ENCODE results near the gene MN1.

The MN1 gene

GRCh38 chr22:27731621-27732020 is 69.9 kb downstream of the MN1 start:
- DNase-seq, result no peak

GRCh38 chr22:27730641-27731433 is 70.7 kb downstream of the MN1 start:
- DNase-seq, result no peak

- DNase-seq, result no peak
Observed at GRCh38 chr22:27729246-27729645, 72.3 kb downstream of the MN1 start.

GRCh38 chr22:27727673-27728451 is 73.7 kb downstream of the MN1 start:
- DNase-seq, result no peak

GRCh38 chr22:27726686-27727449 is 74.7 kb downstream of the MN1 start:
- DNase-seq, result no peak

- no peak for DNase-seq
Observed at GRCh38 chr22:27726331-27726685, 75.2 kb downstream of the MN1 start.

- no peak for DNase-seq
Observed at GRCh38 chr22:27725661-27726060, 75.9 kb downstream of the MN1 start.

GRCh38 chr22:27724709-27725108 is 76.8 kb downstream of the MN1 start:
- no peak for DNase-seq

GRCh38 chr22:27724157-27724556 is 77.4 kb downstream of the MN1 start:
- no peak for DNase-seq

- no peak for DNase-seq
Observed at GRCh38 chr22:27723708-27724107, 77.8 kb downstream of the MN1 start.

- DNase-seq, result no peak
Observed at GRCh38 chr22:27723158-27723557, 78.4 kb downstream of the MN1 start.

GRCh38 chr22:27720860-27721259 is 80.7 kb downstream of the MN1 start:
- no peak for DNase-seq

GRCh38 chr22:27719535-27720227 is 81.9 kb downstream of the MN1 start:
- no peak for DNase-seq

GRCh38 chr22:27719036-27719347 is 82.6 kb downstream of the MN1 start:
- DNase-seq, result no peak

- no peak for DNase-seq
Observed at GRCh38 chr22:27718186-27719035, 83.1 kb downstream of the MN1 start.

- DNase-seq, result no peak
Observed at GRCh38 chr22:27717094-27717493, 84.5 kb downstream of the MN1 start.

- no peak for DNase-seq
Observed at GRCh38 chr22:27716074-27716473, 85.5 kb downstream of the MN1 start.

GRCh38 chr22:27715106-27715505 is 86.5 kb downstream of the MN1 start:
- no peak for DNase-seq

GRCh38 chr22:27714068-27714467 is 87.5 kb downstream of the MN1 start:
- no peak for DNase-seq

GRCh38 chr22:27713461-27713860 is 88.1 kb downstream of the MN1 start:
- no peak for DNase-seq

GRCh38 chr22:27711756-27712155 is 89.8 kb downstream of the MN1 start:
- no peak for DNase-seq

- no peak for DNase-seq
Observed at GRCh38 chr22:27711012-27711411, 90.5 kb downstream of the MN1 start.

All from stimulated activated CD4-positive, alpha-beta T cell treated with anti-CD3 and anti-CD28 coated beads, Interleukin-4, amount 100 ng/mL, for 1 hour (primary cell).